Measurements from ENCODE around the gene AP2B1.

The AP2B1 gene

DNA sequence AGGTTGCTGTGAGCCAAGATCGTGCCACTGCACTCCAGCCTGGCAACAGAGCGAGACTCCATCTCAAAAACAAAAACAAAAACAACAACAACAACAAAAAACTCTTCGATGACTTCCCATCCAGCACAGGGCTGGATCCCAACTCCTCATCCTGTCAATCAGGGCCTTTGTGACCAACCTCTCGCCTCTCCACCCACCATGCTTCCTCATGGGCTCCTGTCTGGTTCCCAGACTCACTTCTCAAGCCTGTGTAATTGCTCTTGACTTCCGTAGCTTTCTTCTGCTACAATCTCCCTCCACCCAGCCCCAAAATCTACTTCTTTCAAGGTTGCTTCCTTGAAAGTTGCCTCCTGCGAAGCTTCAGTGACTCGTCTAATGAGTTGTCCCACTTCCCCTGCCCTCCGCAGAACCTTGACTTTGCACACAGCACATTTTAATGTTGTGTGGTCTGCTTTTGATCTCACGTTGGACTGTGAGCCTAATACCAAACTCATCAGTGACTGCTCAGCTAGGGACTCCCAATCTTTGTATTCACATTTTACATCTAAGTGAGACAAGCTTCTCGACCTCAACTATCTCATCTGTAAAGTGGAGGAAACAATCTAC lies 143.4 kb downstream of the AP2B1 start:
- DNase-seq (ENCODE audit: low spot score), result no peak

DNA sequence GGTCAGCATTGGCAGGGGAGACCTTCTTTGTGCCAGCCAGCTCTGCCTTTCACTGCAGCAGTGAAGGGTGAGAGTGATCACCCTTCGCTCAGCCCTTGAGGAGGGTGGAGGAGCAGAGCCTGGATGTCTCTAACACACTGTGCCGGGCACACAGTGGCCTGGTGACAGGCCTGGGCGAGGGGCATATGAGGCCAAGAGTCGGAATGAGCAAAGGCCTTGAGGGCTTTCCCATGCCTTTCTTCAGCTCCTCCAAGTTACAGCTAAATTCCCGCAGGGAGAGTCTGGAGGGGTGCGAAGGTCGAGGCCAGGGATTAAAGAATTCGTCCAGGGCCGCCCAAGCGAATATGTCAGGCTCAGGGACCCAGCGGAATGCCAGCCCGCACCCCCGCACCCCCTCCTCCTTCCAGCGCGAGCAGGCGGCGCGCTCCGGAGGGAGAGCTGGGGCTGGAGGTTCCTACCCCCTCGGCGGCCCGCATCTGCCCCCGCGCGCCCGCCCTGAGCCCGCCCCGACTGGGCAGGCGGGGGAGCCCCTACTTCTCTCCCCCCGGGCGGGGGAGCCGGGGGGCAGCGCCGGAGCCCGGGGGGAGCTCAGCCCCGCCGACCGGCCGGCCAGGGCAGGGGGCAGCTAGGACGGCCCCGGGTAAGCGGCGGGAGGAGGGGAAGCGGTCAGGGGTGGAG lies 144.3 kb downstream of the AP2B1 start, which contains the start of gene RASL10B:
RASL10B (plus strand) TSS at position 401 of the 678 bp plus-strand sequence. CDS start 3,546 bp downstream, outside the sequence.
- DNase-seq (ENCODE audit: low spot score), result no peak

DNA sequence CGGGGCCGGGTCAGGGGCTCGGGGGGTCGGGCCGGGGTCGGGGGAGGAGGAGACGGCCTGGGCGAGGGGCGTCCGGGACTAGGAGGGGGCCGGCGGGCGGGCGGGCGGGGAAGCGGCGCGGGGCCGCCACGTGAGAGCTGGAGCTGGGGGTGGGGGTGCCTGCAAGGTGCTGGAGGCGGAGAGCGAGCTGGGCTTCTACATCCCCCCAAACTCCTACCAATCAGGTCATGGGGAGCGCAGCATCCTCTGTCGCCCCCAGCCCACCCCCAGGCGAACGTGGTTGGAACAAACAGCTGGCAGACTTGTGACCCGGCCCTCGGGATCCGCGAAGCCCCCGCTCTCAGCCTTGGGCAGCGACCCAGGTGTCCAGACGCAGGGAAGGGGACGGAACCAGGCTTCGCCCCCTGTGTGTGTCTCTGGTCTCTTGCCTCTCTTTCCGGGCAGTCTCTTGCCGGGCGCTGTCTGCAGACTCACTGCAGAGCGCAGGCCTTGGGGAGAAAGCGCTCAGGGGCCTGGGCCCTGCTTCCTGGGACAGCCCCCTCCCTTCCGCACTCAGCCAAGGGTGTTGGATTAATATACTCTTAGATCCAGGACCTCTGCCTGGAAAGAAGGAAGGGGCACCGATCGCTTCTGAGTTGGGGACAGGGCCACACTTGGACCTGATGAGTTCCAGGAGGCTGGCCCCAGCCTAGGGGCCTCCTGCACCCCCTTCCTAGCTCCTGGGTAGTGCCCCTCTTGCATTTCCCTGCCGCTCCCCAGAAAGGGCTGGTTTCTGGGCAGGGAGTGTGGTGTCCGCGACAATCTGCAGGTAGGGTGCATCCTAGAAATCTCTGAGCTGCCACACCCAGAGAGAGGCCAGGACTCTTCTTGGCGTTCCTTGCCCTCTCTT lies 145.0 kb downstream of the AP2B1 start:
- no peak for DNase-seq (ENCODE audit: low spot score)

DNA sequence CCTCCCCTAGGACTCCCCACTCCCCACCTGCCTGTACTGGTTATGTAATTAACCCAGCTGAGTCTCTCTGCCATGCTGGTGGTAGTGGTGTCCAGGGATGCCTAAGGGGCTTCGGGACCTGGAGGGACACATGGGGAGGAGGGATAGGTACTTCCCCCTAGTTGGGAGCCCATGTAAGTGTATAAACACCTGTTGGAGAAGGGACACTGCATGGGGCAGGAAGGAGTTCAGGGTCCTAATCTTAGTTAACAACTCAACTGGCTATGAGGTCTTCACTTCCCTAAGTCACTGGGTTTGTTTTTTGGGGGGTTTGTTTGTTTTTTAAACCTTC lies 145.6 kb downstream of the AP2B1 start:
- DNase-seq (ENCODE audit: low spot score), result no peak

DNA sequence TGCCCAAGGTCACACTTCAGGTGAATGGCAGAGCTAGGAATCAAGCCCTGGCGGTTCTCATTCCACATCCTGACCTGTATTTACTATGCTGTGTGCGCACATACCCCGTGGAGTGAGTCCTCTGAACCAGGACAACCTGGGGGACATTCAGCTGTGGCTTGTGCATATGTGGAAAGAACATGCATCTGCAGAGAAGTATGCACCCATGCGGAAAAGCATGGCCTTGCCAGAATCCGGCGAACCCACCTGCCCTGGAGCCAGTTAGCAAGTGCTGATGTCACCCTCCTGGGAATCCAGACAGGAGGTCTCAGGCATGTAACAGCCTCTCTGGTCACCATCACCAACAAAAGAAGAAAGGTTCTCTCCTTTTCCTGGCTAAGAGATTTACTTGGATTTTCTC lies 146.2 kb downstream of the AP2B1 start:
- no peak for DNase-seq (ENCODE audit: low spot score)

DNA sequence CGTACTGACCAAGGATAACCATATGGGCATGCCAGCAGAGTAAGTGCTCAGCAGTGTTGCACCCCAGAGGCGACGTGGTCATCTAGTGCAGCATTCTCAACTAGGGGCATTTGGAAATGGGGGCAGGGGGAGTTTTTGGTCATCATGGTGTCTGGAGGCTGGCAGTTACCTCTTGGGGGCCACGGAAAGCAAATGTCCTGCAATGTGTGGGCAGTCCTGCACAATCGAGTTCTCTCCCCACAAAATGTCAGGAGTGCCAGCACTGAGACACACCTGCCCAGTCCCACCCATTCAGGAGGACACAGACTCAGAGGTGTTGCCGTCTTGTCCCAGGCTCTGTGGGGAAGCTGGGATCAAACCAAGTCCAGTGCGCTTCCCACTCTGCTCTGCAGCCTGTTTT lies 147.3 kb downstream of the AP2B1 start:
- DNase-seq (ENCODE audit: low spot score), result no peak

DNA sequence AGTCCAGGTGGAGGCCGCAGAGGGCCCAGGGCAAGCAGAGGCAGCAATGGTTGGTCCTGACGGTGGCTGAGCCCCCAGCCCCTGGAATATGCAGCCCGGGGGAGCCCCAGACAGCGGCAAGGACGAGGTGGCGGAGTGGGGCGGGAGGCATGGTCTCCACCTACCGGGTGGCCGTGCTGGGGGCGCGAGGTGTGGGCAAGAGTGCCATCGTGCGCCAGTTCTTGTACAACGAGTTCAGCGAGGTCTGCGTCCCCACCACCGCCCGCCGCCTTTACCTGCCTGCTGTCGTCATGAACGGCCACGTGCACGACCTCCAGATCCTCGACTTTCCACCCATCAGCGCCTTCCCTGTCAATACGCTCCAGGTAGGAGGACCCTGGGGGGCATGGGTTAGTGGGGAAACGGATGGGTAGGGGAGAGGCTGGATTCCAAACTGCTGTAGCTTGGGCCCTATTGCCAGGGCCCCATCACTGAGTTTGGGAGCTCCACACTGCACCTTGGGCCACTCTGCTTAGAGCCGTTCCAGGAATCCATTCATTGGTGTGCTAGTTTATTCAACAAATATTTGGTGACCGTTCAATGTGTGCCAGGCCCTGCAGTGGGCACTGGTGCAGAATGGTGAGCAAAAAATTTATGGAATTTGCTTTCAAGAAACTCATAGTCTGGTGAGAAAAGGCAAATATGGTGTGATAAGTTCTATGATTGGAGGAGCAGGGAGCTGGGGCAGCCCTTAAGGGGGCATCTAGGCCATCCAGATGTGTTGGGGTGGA lies 148.1 kb downstream of the AP2B1 start:
- no peak for DNase-seq (ENCODE audit: low spot score)

DNA sequence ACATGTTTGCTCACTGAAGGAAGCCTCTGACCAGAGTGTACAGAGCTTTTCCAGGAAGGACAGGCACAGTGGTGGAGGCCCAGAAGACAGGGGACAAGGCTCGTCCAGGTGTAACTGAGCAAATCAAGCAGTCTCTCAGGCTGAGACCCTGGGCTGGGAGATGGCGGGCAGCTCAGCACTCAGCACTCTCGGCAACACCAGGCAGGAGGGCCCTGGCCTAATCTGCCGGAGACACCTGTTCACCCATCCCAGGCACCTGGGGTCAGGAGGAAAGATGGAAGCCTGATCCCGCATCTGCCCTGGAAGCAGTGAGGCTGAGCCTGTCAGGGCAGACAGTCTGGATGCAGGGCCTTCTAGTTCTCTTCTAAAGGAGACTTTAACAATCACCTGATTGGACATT lies 149.1 kb downstream of the AP2B1 start:
- DNase-seq (ENCODE audit: low spot score), result no peak

DNA sequence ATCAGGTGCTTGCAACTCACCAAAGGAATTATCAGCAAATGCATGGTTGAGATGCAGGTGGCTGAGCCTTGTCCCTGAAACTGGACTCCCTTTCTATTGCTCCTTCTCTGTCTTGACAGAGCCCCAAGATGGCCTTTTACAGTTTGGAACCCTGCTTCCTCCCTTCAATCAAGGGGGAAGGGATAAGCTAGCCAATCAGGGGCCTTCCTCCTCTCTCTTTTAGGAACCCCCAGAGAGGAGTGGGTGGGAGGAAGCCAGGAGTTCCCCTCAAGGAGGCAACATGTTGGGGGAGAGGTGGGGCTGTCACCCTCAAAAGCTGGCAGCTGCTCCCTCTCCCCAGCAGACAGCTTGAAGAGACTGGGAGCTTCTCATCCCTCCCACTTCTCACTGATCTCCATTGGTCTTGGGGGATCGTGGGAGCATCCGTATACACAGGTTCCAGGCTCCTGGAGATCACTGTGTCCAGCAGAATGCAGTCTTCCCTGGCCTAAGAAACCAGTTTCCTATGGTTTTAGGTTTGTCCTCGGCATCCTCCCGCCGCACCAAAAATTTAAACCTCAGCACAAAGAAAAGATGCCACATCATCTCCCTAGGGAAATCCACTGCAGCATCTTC lies 151.5 kb downstream of the AP2B1 start:
- no peak for DNase-seq (ENCODE audit: low spot score)

DNA sequence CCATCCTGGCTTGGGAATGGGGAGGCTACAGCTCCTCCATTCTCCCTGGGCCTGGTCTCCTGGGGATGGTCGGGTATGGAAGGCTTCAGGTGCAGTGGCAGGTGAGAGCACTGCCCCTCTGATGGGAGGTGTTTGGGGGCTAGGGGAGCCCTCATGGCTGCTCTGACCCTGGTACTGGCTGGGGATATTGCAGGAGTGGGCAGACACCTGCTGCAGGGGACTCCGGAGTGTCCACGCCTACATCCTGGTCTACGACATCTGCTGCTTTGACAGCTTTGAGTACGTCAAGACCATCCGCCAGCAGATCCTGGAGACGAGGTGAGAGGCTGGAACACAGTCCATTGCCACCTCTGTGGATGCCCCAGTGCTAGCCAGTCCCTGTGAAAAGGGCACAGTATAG lies 153.1 kb downstream of the AP2B1 start:
- no peak for DNase-seq (ENCODE audit: low spot score)

DNA sequence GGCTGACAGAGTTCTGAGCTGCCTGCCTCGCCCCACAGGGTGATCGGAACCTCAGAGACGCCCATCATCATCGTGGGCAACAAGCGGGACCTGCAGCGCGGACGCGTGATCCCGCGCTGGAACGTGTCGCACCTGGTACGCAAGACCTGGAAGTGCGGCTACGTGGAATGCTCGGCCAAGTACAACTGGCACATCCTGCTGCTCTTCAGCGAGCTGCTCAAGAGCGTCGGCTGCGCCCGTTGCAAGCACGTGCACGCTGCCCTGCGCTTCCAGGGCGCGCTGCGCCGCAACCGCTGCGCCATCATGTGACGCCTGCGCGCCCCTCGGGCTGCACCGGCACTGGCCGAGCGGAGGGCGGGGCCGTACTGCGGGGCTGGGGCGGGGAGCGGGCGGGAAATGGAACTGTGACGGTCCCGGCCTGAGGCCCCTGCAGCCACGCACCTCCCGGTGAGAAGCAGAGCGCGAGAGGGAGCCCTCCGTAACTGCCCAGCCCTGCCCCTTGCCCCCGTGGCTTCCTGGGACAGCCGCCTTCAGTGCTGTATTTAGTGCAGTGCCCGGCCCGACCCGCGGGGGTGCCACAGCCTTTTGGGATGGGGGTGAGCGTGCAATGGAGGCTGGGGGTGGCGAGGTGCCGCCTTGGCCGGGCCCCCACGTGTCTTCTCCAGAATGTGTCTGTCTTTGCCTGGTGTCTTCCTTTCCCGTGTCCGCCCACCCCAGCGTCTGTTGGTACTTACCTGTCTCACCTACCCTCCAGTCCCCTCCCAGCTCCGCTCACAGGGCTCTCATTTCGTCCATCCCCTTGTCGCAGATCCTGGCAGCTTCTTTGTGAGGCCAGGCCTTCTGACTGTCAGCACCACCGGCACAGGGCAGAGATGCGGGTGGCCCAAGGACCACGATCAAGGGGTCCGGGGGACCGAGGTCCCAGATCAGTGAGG lies 154.1 kb downstream of the AP2B1 start:
- no peak for DNase-seq (ENCODE audit: low spot score)

DNA sequence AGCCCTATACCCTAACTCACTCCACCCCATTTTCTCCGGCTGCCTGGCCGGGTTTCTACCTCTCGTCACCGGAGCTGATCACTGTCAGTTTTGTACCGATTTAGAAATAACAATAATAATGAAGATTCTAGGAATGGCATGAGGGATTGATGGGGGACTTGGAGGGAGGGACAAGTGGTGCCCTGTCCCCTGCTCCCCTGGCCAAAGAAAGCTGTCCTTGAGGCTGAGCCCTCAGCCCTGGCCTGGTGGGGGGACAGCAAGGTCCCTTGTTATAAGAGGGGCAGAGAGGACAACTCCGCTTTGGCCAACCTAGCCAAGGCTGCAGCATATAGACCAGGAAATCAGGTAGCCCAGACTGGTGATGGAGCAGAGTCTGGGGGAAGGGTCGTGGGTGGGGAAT lies 155.4 kb downstream of the AP2B1 start:
- no peak for DNase-seq (ENCODE audit: low spot score)

DNA sequence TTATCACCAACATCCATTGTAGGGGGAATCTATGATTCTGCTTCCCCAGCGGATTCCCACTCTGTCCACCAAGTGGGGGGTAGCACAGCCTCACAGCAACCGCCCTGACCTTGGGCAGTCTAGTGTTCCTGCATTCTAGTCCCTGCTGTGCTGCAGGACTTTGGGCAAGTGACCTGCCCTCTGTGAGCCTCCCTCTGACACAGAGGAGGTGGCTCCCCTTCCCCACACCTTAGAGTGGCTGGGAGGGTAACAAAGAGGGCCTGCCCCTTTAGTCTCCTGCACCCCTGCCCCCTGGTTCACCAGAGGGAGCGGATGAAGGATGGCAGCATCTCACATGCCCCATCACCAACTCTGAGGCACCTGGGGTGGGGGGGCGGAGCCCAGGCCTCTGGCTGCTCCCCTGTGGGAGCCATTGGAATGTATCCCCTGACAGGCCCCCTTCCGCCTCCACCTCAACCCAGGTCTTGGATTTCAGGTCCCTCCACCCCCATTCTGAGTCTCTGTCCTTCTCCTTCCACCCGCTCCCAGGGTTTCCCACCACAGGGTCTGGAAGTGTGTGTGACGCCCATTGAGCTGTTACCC lies 155.9 kb downstream of the AP2B1 start:
- DNase-seq (ENCODE audit: low spot score), result no peak

DNA sequence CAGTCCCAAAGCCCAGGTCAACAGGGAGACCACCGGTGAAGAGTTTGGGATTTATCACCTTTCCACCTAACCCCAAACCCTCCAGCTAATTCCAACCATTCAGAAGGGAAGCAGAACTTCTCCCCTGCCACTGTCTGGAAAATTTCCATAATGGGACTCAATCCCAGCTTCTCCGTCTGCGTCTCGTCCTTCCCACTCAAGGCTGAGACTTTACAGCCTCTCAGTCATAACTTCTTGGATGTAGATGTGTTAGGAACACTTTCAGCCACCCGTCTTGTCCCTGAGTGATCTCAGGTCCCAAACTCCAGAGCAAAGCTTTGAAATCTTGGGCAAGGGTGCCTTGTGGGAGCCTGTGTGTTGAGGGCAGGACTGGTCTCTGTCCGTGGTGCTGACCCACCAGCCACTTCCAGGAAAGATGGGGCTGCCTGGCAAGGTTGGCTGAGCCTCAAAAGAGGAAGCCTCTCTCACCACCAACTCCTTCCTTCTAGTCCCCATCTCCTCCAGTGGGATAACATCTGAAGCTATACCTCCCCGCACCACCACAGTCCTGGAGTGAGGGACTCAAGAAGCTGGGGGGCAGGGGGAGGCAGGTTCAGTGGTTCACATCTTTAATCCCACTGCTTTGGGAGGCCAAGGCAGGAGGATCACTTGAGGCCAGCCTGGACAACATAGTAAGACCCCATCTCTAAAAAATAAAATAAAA lies 156.7 kb downstream of the AP2B1 start:
- DNase-seq (ENCODE audit: low spot score), result no peak

DNA sequence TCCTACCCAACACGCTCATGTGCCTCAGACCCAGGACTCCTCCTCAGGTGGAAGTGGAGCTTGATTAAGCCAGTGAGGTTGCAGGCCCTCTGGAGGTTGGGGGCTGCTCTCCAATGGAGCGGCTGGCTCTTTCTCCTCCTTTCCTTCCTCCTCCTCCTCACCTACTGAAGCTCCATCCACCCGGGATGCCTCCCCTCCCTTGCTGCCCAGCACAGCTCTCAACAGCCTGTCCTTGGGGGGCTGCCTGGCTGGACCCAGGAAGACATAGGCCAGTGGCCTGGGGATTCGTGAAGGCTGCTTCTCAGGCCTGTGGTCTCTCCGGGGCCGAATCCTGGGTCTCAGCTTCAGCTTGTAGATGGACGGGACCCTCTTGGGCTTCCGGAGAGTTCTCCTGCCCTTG lies 157.7 kb downstream of the AP2B1 start:
- no peak for DNase-seq (ENCODE audit: low spot score)

DNA sequence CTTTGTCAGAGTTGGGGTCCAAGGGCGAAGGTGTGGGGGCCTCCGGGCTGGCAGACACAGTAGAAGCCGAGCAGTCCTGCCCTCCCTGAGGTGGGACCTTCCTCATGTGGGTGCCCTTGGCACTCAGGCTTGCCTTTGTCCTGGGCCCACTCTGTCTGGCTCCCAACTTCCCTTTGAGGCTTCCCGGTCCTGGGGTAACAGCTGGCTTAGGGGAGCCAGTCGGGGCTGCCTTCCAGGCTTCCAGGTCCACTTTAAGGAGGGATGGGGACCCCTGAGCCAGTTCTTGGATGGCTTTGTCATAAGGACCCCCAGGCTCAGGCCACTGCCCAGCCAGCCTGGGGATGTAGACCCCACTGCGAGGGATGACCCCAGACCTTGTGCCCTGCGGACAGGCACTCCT lies 158.1 kb downstream of the AP2B1 start:
- no peak for DNase-seq (ENCODE audit: low spot score)

DNA sequence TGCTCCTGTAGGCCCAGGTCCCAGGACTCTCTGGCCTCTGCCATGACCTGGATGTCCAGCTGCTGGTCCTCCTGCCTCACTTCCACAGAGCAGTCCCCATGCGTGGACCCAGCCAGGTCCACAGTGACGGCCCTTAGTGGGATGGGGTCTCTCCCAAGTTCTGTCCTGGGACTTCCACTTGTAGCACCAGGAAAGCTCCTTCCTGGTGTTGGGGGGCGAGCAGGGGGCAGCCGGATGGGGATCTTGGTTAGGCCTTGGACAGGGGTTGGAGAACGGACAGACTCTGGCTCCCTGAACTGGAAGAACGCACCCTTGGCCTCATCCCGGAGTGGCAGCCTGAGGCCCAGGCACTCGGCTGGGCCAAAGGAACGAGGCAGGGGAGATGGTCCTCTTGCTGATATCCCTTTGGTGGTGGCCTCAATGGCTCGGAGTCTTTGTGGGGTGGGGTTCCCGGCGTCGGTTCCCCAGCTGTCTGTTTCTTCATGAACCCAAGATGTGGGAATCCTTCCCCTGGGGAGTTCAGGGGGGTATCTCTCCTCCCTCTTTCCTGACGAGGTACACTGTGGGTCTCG lies 158.7 kb downstream of the AP2B1 start:
- DNase-seq (ENCODE audit: low spot score), result no peak

DNA sequence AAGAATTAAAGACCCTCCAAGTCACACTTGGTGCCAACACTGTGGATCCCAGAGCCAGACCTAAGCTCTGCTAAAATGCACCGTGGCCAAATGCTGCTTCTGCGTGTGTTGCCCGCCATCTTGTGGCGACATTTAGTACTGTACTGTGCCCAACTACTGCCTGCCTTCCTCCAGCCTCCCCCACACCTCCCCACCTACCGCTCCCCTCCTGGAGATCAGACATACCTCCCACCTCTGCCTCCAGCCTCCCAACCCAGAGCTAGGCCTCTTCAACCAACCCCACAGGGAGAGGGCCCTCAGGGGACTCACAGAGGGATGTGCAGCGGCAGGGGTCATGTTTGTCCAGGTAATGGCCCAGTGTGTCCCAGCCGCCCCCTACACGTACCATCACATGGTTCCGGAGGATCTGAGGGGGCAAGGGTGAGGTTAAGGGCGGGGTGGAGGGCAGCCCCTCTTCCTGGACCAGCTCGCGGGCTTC lies 160.5 kb downstream of the AP2B1 start:
- DNase-seq (ENCODE audit: low spot score), result peak; percentile 81

DNA sequence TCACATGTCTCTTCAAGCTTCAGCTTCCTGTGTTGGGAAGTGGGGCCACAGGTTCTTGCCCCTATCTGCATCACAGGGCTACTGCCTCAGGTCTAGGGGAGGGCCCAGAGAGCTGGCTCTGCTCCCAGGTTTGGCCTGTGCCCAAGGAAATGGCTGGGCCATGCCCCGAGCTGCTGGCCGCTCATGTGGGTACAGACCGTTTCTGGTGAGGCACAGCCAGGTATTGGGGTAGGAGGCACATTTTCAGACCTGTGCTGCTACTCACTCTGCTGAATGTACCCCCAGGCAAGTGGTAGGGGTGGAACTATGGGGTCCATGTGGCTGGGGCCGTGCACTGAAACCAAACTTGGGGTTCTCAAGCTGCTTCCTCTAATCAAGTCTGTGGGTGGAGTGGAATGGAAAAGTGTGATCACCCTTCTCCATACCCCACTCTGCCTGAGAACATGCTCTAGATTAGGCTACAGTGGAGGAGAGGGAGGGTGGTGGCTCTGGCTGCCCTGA lies 161.3 kb downstream of the AP2B1 start:
- no peak for DNase-seq (ENCODE audit: low spot score)
